Esophagus muscularis mucosa (tissue), 3 donors: ENCODE measurements around the gene EEF2K.

Source experiments
- CTCF ChIP-seq, 3 experiments: fragments of 200-600 bp in 2 of 3; fragments of 450-650 bp in 1 of 3; sonication (generic) in 2 of 3; IDR thresholded peaks; one replicate each; pipeline ENCODE4 v1.5.1; 2017 to 2019; ENCODE audit warnings: antibody characterized with exemption in 3 of 3, mild to moderate bottlenecking in 2 of 3, moderate library complexity in 1 of 3
- POLR2A ChIP-seq: fragments of 450-650 bp; IDR thresholded peaks from one replicate; pipeline ENCODE4 v1.6.1; 2017; ENCODE audit warnings: antibody characterized with exemption, moderate library complexity, mild to moderate bottlenecking, low read depth

- TF ChIP-seq CTCF (IDR thresholded peaks at IDR 0.05), result no peak
- TF ChIP-seq POLR2A, result no peak
These were observed 14.4 kb upstream of the EEF2K start for GRCh38 chr16:22191532-22192260.
